IPS-18a (cell line): ENCODE measurements around the gene SIX5.
"Not testable (repeated sequence)": the region's sequence is repeated elsewhere in the genome, so short reads cannot be mapped to it uniquely, and the experiment has no call there.

Experiments
- H3K27ac ChIP-seq: one replicate; pipeline ENCODE4 v1.5.1; 2013; ENCODE audit warnings: low read length
- H3K27me3 ChIP-seq: one replicate; pipeline ENCODE4 v1.6.1; 2013; ENCODE audit warnings: mild to moderate bottlenecking, low read length; ENCODE audit not compliant: control insufficient read depth, insufficient read depth
- H3K36me3 ChIP-seq: one replicate; pipeline ENCODE4 v1.6.1; 2013; ENCODE audit warnings: low read depth, low read length; ENCODE audit not compliant: control insufficient read depth
- H3K4me1 ChIP-seq: one replicate; pipeline ENCODE4 v1.6.1; 2013; ENCODE audit warnings: low read depth, low read length; ENCODE audit not compliant: control insufficient read depth
- H3K4me3 ChIP-seq: one replicate; pipeline ENCODE4 v1.5.1; 2013; ENCODE audit warnings: low read length
- H3K9ac ChIP-seq: one replicate; pipeline ENCODE4 v1.6.1; 2013; ENCODE audit warnings: mild to moderate bottlenecking, low read length, moderate library complexity
- H3K9me3 ChIP-seq: one replicate; pipeline ENCODE4 v1.6.1; 2013; ENCODE audit warnings: low read depth, low read length; ENCODE audit not compliant: control insufficient read depth

The SIX5 gene

GRCh38 chr19:45739498-45740439, 29.3 kb downstream of the SIX5 start:
- Histone ChIP-seq H3K9me3 (no peaks in the 10 kb centered on the region), H3K4me3 (no peak overlapping the region), H3K4me1 (no peaks in the 10 kb centered on the region), H3K27me3 (no peaks in the 10 kb centered on the region), H3K27ac (no peak overlapping the region), H3K36me3 (no peaks in the 10 kb centered on the region), H3K9ac (no peak overlapping the region)

GRCh38 chr19:45733160-45733810, 35.8 kb downstream of the SIX5 start, which contains the start of gene MEIOSIN:
Gene MEIOSIN, plus strand, starts transcription at chr19:45733439. Its CDS starts 1,938 bp downstream, at chr19:45735377.
- Histone ChIP-seq H3K27ac (no peak within 1 kb of the TSS), H3K36me3 (no peaks in the 10 kb centered on the region), H3K4me3 (no peak within 1 kb of the TSS), H3K9me3 (no peaks in the 10 kb centered on the region), H3K4me1 (peaks cover 5% of the 10 kb centered on the region), H3K9ac (no peak within 1 kb of the TSS), H3K27me3 (no peaks in the 10 kb centered on the region)

- Histone ChIP-seq H3K9me3 (no peaks in the 10 kb centered on the region), H3K4me3 (peak within 1 kb of the TSS; percentile 74), H3K27ac (peak within 1 kb of the TSS; percentile 24), H3K36me3 (no peaks in the 10 kb centered on the region), H3K9ac (peak within 1 kb of the TSS; percentile 82), H3K27me3 (no peaks in the 10 kb centered on the region), H3K4me1 (peaks cover 5% of the 10 kb centered on the region)
Observed at GRCh38 chr19:45730368-45731288, 38.4 kb downstream of the SIX5 start, which contains the start of gene FBXO46. Gene FBXO46, minus strand, starts transcription at chr19:45730896. Its CDS starts 17,401 bp downstream, at chr19:45713495.

- peaks cover 5% of the 10 kb centered on the region for H3K4me1 ChIP-seq
- no peaks in the 10 kb centered on the region for H3K36me3 ChIP-seq
- peak overlapping the region; percentile 5 for H3K27ac ChIP-seq
- H3K4me3 ChIP-seq, result peak overlapping the region; percentile 74
- no peaks in the 10 kb centered on the region for H3K9me3 ChIP-seq
- H3K9ac ChIP-seq, result peak overlapping the region; percentile 82
- no peaks in the 10 kb centered on the region for H3K27me3 ChIP-seq
Observed at GRCh38 chr19:45729800-45730290, 39.2 kb downstream of the SIX5 start.

GRCh38 chr19:45728683-45729082, 40.4 kb downstream of the SIX5 start:
- not testable (repeated sequence) for H3K27ac ChIP-seq, H3K9ac ChIP-seq, H3K4me3 ChIP-seq, H3K27me3 ChIP-seq, H3K36me3 ChIP-seq, H3K4me1 ChIP-seq, H3K9me3 ChIP-seq

GRCh38 chr19:45720065-45720464, 49.0 kb downstream of the SIX5 start:
- H3K4me3 ChIP-seq, H3K9me3 ChIP-seq, H3K9ac ChIP-seq, H3K27me3 ChIP-seq, H3K27ac ChIP-seq: not testable (repeated sequence)
- peaks cover 13% of the 10 kb centered on the region for H3K36me3 ChIP-seq
- peaks cover 18% of the 10 kb centered on the region for H3K4me1 ChIP-seq

GRCh38 chr19:45717983-45718650, 50.9 kb downstream of the SIX5 start:
- Histone ChIP-seq H3K4me1 (peaks cover 18% of the 10 kb centered on the region), H3K27me3 (no peaks in the 10 kb centered on the region), H3K9ac (peak overlapping the region; percentile 95), H3K9me3 (no peaks in the 10 kb centered on the region), H3K27ac (peak overlapping the region; percentile 97), H3K36me3 (peaks cover 8% of the 10 kb centered on the region), H3K4me3 (peak overlapping the region; percentile 86)

GRCh38 chr19:45717131-45717982, 51.7 kb downstream of the SIX5 start:
- no peaks in the 10 kb centered on the region for H3K27me3 ChIP-seq
- H3K9ac ChIP-seq, result peak overlapping the region; percentile 95
- H3K36me3 ChIP-seq, result peaks cover 8% of the 10 kb centered on the region
- peaks cover 18% of the 10 kb centered on the region for H3K4me1 ChIP-seq
- H3K9me3 ChIP-seq, result no peaks in the 10 kb centered on the region
- peak overlapping the region; percentile 86 for H3K4me3 ChIP-seq
- peak overlapping the region; percentile 97 for H3K27ac ChIP-seq

GRCh38 chr19:45716359-45717130, 52.5 kb downstream of the SIX5 start:
- no peaks in the 10 kb centered on the region for H3K9me3 ChIP-seq
- H3K9ac ChIP-seq, result peak overlapping the region; percentile 92
- peak overlapping the region; percentile 83 for H3K27ac ChIP-seq

More at GRCh38 chr19:45716359-45717130, 52.5 kb downstream of the SIX5 start:
- Histone ChIP-seq H3K36me3 (peaks cover 10% of the 10 kb centered on the region), H3K4me3 (peak overlapping the region; percentile 70), H3K27me3 (no peaks in the 10 kb centered on the region), H3K4me1 (peaks cover 18% of the 10 kb centered on the region)
